ENCODE results near the gene TRIM2.
A peak's percentile ranks its signal among the peaks of the same experiment; 100 is the strongest.

The TRIM2 gene

DNA sequence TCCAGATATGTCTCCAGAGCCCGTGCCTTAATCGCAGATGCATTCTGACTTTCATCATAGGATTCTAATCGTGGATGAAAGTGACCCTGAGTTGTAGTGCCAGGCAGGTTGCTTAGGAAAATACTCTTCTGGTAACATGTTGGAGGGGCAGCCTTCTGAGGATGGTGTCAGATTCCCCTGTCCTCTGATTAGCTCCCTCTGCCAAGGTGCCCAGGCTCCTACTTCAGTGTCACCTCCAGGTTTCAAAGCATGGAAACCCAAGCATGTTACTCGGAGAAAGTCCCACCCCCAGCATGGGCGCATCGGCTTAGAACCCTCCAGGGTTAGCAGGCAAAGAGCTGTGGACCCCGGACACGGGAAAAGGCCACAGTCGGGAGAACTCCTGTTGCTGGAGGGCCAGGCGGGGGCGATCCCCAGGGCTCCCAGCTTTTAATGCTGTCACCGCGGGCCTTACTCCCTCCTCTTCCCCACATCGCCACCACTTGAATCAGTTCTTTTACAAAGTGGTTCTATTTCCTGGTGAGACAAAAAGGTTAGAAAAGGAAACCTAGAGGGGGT lies 44.5 kb downstream of the TRIM2 start:
- DNase-seq (ENCODE audit: low read depth in 3 of 3) = peak in 1 of 3 experiments; percentile 8

DNA sequence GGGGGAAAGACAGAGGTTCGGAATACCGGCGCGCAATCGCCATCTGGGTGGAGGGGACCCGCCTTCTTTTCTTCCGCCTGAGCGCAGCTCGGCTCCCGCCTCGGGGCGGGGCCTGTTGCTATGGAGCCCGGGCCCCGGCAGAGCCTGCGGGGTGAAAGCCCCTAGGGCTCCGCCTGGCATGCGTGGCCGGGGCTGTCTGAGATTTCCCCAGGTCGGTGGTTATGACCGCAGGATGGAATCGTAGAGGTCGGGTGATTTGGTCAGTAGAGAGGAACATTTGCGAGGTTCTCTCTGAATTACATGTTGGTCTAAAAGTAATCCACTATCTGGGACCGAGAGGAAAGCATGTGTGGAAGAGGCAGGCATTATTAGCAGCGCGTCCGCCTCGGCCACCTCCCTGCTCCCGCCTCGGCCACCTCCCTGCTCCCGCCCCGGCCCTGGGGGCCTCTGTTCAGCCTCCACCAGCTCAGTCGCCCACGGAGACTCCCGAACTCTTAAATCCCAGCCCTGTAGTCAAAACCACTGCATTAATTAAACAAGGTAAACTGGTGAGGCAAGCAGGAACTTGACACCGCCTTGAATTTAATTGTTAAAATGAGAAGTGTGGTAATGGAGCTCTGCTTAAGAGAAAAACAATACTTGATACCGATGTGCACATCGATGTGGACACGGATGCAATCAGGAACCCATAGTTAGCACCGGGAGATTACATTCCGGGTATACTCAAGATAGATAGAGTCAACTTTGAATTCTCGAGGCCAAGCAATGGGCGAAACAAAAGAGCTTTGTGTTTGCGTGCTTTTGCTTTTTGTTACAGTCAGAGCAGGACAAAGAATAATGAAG lies 45.2 kb downstream of the TRIM2 start:
- peak; percentile 74 to 82 (median 74) for DNase-seq (ENCODE audit: low read depth in 3 of 3)

DNA sequence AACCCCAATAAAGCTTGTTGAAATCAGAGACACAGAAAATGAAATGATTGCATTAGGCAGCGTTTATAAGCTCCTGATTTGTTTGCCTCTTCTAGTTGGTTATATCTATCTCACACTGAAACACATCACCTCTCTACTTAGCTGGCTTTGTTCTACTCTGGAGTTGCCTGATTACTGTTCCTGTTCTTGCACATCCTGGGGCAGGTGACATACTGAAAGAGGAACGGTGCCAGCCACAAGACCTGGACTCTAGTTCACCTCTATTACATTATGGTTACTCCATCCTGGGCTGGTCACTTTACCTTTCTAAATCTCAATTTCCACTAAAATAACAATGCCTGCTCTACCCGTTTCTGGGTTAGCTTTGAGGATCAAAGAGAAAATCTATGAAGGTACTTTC lies 47.9 kb downstream of the TRIM2 start:
- DNase-seq (ENCODE audit: low read depth in 3 of 3) = no peak

DNA sequence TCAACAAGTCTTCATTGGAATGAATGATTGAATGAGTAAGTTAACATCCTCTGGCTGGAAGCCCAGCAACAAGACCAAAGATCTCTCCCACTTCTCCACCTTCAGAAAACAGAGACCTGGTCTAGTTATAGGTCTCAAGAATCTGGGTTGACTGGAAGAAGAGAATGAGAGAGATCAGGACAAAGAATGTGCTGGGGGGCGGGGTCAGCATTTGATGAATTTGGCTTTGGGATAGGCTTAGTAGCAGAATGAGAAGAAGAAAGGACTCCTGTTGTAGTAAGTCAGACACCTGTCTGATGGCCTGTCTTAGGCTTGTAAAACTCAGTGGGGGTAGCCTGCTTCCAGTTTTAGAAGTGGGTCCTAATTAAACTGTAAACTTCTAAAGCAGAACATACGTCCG lies 51.0 kb downstream of the TRIM2 start:
- no peak for DNase-seq (ENCODE audit: low read depth in 3 of 3)

DNA sequence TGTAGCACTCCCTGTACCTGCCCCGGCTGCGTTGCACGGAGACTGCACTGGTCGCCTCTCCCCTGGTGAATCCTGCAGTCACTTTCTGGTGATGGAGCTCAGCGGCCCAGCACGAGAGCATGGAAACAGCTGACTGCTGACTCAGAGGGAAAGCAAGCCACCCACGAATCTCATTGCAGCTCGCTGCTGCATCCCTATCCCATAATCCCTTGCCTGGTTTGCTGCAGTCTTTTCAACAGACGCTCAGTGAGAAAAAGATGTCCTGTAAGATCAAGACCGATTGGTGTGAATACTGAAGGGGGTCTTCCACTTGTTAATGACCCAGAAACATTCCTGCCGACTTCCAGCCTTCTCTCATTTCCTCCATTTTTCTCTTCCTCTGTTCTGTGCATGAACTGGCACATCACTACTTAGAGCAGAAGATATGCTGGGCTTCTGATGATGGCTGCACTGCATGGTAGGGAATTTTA lies 52.9 kb downstream of the TRIM2 start:
- no peak for DNase-seq (ENCODE audit: low read depth in 3 of 3)

DNA sequence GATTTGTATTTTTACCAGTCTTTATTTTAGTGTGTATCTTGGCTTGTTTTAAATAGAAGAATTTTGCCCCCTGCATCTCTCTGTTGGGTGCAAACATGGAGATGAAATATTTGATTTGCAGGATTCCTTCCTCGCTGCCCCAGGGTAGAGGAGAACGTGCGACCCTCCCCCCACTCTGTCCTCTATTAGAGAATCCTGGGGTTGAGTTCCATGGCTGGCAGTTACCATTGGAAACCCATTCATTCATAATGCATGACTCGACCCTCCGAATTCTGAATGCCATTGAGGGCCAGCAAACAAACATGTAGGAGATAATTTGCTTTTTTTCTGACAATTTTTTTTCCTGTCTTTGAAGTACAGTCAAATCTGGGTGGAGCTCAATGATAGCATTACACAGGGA lies 53.7 kb downstream of the TRIM2 start:
- no peak for DNase-seq (ENCODE audit: low read depth in 3 of 3)

DNA sequence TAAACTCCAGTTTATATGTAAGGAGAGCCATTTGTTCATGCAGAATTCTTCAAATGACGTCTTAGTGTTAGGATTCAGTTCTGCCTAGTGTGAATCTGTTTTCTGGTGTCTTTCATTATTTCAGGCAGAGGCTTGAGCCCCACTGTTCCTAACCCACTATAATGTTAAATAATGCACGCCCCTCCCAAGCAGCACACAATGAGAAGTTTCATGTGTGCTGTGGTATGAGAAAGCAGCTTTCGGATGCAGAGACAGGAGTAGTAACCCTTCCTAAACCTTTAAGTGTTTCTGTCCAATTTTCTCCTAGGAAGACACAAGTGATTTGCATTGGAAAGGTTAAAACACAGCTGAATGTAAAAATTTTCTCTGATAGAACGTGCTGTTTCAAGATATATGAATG lies 54.5 kb downstream of the TRIM2 start:
- DNase-seq (ENCODE audit: low read depth in 3 of 3) = no peak

DNA sequence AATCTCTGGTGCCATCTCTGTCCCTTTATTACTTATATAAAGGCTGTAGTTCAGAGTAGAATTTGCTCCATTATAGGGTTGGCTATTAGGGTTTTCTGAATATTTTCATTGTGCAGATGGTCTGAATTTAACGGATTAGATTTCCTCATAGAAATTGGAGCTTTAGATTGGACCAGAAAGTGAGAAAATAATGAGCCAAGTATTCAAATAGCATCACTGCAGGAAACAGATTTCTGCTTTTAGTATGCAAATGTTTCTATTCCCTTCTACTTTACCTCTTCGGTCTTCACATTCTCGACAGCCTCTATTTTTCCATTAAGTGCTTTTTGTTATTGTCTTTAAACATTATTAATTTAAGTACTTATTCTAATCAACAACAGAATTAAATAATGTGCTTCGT lies 55.4 kb downstream of the TRIM2 start:
- DNase-seq (ENCODE audit: low read depth in 3 of 3) = no peak

DNA sequence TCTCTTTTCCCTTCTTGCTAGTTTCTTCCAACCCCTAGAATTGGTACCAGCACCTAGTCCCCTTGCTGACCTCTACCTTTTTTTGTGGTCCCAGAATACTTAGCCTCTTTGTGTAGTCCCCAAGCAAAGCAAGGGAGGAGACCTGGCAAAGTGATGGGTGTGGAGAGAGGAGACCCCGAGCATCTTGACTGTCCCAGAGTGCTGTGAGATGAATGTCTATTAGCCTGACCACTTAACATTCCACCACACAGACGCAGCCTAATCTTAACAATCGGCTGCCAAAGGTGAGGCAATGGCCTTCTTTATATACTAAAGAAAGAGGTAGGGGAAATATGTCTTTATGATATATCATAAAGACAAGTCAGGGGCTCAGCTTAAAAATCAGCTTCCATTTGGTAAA lies 55.9 kb downstream of the TRIM2 start:
- DNase-seq (ENCODE audit: low read depth in 3 of 3) = no peak

DNA sequence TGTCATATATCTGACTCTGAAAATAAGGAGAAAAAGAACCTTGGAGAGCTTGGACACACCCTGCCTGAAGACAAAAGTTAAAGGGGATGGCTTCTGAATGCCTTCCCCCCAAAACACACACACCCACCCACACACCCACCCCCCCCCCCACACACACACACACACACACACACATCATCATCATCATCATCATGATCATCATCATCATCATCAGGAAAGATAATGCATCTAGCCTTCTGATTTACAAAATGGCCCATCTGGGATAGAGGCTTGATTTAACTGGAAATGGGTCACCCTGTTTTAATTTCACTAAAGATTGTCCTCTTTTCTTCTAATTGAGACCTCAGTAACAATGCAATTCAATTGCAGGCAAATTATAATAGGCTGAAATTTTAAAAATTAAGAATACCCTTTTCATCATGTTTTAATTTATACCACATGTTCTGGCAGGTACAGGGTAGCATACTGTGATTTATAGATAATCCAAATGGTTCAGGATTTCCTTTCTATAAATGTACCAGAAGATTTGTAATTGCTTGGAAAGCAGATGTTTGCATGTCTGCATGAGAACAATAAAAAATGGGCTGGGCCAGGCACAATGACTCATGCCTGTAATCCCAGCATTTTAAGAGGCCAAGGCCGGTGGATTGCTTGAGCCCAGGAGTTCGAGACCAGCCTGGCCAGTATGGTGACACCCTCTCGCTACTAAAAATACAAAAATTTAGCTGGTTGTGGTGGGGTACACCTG lies 56.5 kb downstream of the TRIM2 start:
- DNase-seq (ENCODE audit: low read depth in 3 of 3) = no peak

DNA sequence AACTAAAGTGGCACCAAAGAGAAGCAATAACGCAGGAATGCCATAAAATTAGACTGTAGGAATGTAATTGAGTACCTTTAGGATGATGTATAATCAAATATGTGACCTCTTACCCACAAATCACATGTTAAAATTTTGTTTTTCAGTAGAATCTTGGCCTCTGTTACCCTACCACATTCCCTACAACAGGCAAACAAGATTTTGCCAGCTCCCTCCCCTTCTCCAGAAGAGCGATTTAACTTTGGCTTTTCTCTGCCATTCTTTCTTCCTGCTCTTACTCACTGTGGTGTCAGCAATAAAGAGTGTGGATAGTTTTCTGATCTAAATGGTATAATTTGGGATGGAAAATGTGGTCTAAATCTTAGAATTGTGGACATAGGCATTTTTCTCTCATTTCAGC lies 57.2 kb downstream of the TRIM2 start:
- no peak for DNase-seq (ENCODE audit: low read depth in 3 of 3)

DNA sequence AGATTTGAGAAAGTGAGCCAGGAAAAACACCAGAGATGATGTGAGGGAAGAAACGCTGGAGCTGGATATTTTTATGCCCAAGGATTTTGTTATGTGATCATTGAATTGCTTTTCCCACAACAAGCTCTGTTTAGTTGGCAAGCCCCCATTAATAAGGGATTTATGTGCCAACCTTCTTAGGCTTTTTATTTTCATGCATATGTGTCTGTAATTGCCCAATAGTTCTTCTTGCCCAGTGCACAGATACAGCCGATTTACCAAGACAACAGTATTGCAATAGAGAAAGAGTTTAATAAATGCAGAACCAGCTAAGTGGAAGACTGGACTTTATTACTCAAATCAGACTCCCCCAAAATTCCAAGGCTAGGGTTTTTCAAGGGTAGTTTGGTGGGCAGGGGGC lies 57.7 kb downstream of the TRIM2 start:
- no peak for DNase-seq (ENCODE audit: low read depth in 3 of 3)

DNA sequence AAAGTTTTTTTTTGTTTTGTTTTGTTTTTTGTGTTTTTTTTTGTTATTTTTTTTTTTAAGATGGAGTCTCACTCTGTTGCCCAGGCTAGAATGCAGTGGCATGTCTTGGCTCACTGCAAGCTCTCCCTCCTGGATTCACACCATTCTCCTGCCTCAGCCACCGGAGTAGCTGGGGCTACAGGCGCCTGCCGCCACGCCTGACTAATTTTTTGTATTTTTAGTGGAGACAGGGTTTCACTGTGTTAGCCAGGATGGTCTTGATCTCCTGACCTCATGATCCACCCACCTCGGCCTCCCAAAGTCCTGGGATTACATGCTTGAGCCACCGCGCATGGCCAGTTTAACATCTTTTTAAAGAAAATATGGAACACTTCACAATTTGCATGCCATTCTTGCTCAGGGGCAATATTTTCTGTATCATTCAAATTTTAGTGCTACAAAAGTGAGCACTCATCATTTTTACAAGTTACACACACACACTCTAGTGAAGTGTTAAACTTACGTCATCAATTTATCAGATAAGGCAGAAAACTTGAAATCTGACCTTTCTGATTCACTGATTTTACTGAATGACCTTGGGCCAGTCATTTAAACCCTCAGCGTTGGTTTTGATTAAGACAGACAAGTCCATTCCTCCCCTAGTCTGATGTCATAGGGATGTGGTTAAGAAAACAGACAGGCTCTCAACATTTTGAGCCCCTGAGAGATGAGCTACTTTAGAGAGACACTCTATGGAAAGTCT lies 61.2 kb downstream of the TRIM2 start:
- DNase-seq (ENCODE audit: low read depth in 3 of 3) = no peak

DNA sequence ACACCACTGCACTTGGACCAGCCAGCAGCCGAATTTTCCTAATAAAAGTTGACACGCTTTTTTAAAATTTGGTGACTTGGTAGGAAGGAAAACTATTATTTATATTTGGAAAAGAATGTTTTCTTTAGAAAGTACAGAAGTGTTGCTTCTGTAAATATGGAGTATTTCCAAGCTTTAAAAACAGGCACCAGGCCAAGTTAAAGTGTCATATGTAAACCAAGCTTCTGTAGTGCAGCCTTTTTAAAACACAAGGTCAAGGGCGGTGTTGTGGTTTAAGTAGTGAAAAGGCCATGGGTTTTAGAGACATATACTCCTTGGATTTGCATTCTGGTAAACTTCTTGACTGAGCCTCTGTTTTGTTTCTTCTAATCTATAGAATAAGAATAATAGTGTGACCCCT lies 62.7 kb downstream of the TRIM2 start:
- DNase-seq (ENCODE audit: low read depth in 3 of 3) = no peak

DNA sequence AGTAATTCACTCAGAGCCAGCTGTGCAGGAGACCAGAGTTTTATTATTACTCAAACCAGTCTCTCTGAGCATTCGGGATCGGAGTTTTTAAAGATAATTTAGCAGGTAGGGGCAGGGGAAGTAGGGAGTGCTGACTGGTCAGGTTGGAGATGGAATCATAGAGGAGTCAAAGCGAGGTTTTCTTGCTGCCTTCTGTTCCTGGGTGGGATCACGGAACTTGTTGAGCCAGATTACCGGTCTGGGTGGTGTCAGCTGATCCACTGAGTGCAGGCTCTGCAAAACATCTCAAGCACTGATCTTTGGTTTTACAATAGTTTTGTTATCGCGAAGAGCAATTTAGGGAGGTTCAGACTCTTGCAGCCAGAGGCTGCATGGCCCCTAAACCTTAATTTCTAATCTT lies 63.6 kb downstream of the TRIM2 start:
- DNase-seq (ENCODE audit: low read depth in 3 of 3) = no peak

DNA sequence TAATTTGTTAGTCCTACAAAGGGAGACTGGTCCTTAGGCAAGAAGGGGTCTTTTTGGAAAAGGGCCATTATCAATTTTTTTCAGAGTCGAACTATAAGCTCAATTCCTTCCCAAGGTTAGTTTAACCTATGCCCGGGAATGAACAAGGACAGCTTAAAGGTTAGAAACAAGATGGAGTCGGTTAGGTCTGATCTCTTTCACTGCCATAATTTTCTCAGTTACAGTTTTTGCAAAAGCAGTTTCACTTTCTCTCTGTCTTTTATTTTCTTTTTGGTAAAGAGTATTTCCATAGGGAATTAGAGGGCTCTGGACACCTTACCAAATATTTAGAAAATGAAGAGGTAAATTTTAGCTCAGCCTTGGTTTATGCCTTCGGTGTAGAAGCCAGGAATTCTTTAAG lies 64.1 kb downstream of the TRIM2 start:
- DNase-seq (ENCODE audit: low read depth in 3 of 3) = no peak

DNA sequence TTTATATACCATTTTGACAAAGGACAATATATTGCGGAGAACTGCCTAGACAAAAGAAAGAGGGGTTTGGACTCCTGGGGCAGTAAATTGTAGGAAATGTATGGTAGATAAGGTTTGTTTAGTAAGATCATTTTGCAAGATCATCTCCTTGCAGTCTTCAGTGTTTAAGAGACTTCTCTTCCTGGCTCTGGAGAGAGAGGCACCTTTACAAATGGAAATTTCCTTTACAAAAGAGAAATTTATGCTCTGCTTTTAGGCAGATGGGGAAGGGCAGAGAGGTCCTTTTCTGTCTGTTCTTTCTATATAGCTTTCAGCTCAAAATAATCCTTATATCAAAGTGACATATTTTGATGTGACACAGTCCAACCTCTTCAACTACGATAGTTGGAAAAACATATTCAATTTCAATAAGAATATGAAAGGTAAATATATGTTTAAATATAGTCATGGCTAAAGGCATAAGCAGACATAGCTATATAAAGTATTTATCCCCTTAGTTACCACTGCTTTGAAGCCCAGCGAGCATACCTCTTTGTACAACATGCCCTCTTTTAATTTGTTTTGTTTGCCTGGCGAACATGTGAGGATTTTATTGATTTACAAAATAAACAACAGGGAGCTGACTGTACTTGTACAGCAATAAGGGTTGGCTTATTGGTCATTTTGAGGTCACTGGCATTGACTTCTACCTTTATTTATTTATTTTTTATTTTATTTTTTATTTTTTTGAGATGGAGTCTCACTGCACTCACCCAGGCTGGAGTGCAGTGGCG lies 65.2 kb downstream of the TRIM2 start:
- DNase-seq (ENCODE audit: low read depth in 3 of 3) = no peak

DNA sequence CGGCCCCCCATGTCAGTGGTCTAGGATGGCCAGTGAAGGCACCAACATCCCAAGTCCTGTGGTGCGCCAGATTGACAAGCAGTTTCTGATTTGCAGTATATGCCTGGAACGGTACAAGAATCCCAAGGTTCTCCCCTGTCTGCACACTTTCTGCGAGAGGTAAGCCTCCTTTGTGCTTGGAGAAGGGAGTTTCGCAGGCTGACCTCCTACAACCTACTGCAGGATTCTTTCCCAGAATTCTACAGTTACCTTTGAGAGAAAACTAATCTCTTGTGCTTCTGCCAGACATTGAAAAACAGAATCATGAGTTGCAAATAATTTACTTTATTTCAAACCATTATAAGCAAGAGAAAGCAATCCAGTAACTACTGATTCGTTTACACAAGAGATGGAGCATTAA lies 66.1 kb downstream of the TRIM2 start:
- DNase-seq (ENCODE audit: low read depth in 3 of 3) = no peak

DNA sequence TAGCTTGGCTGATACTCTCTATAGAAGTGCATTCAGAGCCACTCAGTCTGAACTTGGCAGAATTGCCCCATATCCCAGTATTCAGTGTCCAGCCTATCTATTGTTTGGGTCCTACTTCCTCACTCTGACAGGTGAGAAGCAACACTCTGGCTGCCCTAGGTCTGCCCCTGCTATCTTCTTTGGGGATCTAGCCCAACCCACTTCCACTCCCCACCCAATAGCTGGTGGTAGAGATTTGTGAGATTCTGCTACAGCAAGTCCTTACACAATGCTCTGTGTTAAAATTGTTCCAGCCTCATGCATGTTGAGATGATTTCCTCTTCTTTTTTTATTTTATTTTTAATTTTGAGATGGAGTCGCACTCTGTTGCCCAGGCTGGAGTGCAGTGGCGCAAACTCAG lies 67.6 kb downstream of the TRIM2 start:
- DNase-seq (ENCODE audit: low read depth in 3 of 3) = no peak

DNA sequence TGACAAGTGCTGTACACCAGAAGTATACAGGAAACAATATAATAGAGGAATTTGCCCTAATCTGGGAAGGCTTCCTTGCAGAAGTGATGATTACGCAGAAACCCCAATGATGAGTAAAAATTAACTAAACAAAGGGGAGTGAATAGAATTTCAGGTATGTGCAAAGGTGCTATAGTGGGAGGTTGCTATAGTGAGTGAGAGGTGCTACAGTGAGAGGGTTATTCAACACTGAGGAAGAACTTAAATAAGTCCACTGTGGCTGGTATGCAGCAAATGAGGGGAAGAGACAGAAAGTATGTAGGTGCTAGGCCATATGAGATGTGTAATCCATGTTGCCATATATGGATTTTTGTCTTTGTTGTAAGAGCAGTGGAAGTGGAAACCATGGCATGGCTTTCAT lies 69.5 kb downstream of the TRIM2 start:
- DNase-seq (ENCODE audit: low read depth in 3 of 3) = no peak

DNA sequence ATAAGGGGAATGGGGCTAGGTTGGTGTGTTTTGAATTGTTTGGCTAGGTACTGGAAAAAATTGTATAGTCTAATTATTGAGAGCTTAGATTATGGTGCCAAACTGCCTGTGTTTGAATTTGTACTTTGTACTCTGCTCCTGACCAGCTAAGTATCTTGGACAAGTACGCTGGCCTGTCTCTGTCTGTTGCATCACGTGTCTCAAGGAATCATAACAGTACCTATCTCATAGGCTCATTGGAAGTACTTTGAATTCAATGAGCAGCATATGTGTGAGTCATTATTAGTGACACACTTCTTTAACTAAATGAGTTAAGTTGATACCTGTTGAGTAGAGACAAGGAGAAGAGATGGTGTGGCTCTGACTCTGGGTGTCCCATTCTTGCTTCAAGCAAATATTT lies 70.7 kb downstream of the TRIM2 start:
- DNase-seq (ENCODE audit: low read depth in 3 of 3) = no peak
